Activated T-cell treated with anti-CD3 and anti-CD28 coated beads, Interleukin-2, amount 50 U/mL, for 4 hours (primary cell): ENCODE data around the gene SULT1C2. TPM values are rescaled to one million over a fixed set of nuclear protein-coding genes. Genes with fewer than 3 reads are reported as not detected.

Experiments used
- ATAC-seq, 2 donors: fragments of 200-7000 bp; cut with Tn5 transposase; one replicate each; pipeline ENCODE4 v1.10.0; 2021
- DNase-seq: peaks from one replicate; pipeline ENCODE4 v3.0.0-alpha.2; 2020
- H3K27me3 Mint-ChIP-seq: one replicate; pipeline ENCODE4 v1.8.0; 2021; ENCODE audit warnings: low read depth, mixed read lengths
- H3K36me3 Mint-ChIP-seq: one replicate; pipeline ENCODE4 v1.8.0; 2022; ENCODE audit warnings: mixed read lengths; ENCODE audit not compliant: insufficient read depth
- H3K4me1 Mint-ChIP-seq: one replicate; pipeline ENCODE4 v1.8.0; 2021; ENCODE audit warnings: low read depth, mixed read lengths
- H3K4me3 Mint-ChIP-seq: one replicate; pipeline ENCODE4 v1.8.0; 2021; ENCODE audit warnings: mild to moderate bottlenecking, moderate library complexity, mixed read lengths
- H3K9me3 Mint-ChIP-seq: one replicate; pipeline ENCODE4 v1.8.0; 2021; ENCODE audit warnings: mixed read lengths
- total RNA-seq, 3 donors: library from RNA; stranded (reverse); gene quantifications; one replicate each; pipeline ENCODE4 v1.2.1, GENCODE V29; 2021

The SULT1C2 gene
- total RNA-seq: not detected

GRCh38 chr2:108288534-108289106, at the start of gene SULT1C2:
Gene SULT1C2 (plus strand): TSS chr2:108288895. CDS start chr2:108293668, 4,773 bp downstream.
- DNase-seq (no peak), ATAC-seq (no peak)
- H3K4me1 Mint-ChIP-seq: no peaks in the 10 kb centered on the region
- no peaks in the 10 kb centered on the region for H3K9me3 Mint-ChIP-seq
- H3K27me3 Mint-ChIP-seq: no peaks in the 10 kb centered on the region
- H3K4me3 Mint-ChIP-seq: no peak within 1 kb of the TSS
- no peaks in the 10 kb centered on the region for H3K36me3 Mint-ChIP-seq

DNA sequence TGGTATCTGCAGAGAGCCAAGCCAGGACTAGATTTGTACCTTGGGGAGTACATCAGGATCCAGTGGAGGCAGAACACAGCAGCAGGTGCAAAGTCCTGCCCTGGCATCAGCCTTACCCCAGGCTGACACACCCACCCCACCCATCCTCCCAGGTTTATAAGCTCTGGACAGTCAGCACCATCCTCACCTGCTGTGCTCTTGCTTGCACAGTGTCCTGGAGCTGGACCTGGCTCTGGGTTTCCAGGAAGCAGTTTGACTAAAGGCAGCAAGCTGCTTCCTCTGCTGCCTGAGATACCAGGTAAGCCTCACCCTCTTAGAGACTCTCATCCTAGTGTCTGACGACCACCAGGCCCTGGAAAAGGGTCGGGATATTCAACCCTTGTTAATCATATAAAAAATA, 48.9 kb upstream of the SULT1C2 start, which contains the start of gene SULT1C3:
Gene SULT1C3 (plus strand): TSS at position 183 of the 400 bp plus-strand sequence. CDS start 7,227 bp downstream, outside the sequence.
- Mint-ChIP-seq H3K36me3 (no peaks in the 10 kb centered on the region), H3K9me3 (peaks cover 7% of the 10 kb centered on the region), H3K4me3 (no peak within 1 kb of the TSS), H3K27me3 (peaks cover 3% of the 10 kb centered on the region), H3K4me1 (no peaks in the 10 kb centered on the region)
- no peak for DNase-seq
- no peak for ATAC-seq

- DNase-seq (no peak), ATAC-seq (no peak)
- H3K27me3 Mint-ChIP-seq: peaks cover 3% of the 10 kb centered on the region
- no peaks in the 10 kb centered on the region for H3K36me3 Mint-ChIP-seq
- no peak overlapping the region for H3K4me3 Mint-ChIP-seq
- peaks cover 10% of the 10 kb centered on the region for H3K9me3 Mint-ChIP-seq
- no peaks in the 10 kb centered on the region for H3K4me1 Mint-ChIP-seq
These were observed 47.7 kb upstream of the SULT1C2 start for GRCh38 chr2:108240966-108241365.

DNA sequence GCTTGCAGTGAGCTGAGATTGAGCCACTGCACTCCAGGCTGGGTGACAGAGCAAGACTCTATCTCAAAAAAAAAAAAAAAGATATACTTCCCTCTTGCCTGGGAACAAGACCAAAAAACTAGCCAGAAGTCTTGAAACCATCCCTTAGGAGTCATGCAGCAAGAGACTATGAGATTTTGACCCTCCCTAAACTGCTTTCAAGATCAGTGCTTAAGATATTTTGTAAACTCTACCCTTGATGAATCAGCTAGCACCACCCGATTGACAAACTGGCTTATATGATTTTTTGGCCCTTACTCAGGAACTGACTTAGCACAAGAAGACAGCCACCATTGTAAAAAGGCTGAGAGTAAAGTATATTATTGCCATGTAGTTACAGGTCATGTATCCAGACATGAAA, 45.1 kb upstream of the SULT1C2 start:
- Mint-ChIP-seq H3K27me3 (peaks cover 5% of the 10 kb centered on the region), H3K4me1 (no peaks in the 10 kb centered on the region), H3K9me3 (peaks cover 3% of the 10 kb centered on the region), H3K4me3 (no peak overlapping the region), H3K36me3 (no peaks in the 10 kb centered on the region)
- no peak for ATAC-seq
- DNase-seq: no peak

- ATAC-seq (no peak), DNase-seq (no peak)
- peaks cover 3% of the 10 kb centered on the region for H3K9me3 Mint-ChIP-seq
- no peaks in the 10 kb centered on the region for H3K4me1 Mint-ChIP-seq
- peaks cover 5% of the 10 kb centered on the region for H3K27me3 Mint-ChIP-seq
- H3K4me3 Mint-ChIP-seq: no peak overlapping the region
- no peaks in the 10 kb centered on the region for H3K36me3 Mint-ChIP-seq
These were observed 43.9 kb upstream of the SULT1C2 start for GRCh38 chr2:108244667-108245414.

DNA sequence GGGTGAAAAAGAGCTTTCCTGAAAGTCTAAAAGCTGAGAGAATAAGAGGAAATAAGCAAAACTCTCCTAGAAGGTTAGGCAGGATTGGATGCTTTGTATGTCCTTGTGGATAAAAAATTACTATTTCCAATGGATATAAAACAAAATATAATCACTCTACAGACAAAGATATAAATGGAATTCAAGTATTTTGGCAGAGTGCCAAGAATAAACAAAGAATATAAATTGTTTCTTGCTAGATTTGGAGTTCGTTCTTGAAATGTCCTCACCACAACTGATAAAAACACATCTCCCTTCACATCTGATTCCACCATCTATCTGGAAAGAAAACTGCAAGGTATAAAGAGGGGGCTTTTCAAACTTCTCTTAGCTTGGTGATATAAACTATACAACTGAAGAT, 35.6 kb upstream of the SULT1C2 start:
- ATAC-seq: no peak
- Mint-ChIP-seq H3K27me3 (peaks cover 12% of the 10 kb centered on the region), H3K36me3 (no peaks in the 10 kb centered on the region), H3K4me1 (no peaks in the 10 kb centered on the region), H3K4me3 (no peak overlapping the region), H3K9me3 (no peaks in the 10 kb centered on the region)
- no peak for DNase-seq

GRCh38 chr2:108257757-108258331, 30.9 kb upstream of the SULT1C2 start:
- Mint-ChIP-seq H3K4me3 (no peak overlapping the region), H3K36me3 (no peaks in the 10 kb centered on the region), H3K9me3 (no peaks in the 10 kb centered on the region), H3K4me1 (no peaks in the 10 kb centered on the region), H3K27me3 (peaks cover 12% of the 10 kb centered on the region)
- DNase-seq: no peak
- ATAC-seq: no peak

DNA sequence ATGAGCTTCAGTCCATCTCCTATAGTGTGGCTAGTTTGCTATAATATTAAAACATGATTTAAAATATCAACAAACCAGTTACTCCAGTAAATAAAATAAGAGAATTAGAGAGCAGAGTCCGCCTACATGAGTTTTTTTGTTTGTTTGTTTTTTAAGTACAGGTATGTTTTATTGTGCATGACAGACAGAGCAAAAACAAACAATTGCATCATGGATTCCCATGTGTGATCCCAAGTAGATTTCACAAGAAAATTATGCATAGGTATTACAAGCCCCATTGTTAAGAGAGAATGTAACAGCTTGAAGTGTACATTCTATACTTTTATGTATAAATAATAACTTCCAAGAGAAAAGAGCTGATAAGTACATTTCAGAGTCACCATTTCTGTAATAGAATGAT, 27.9 kb upstream of the SULT1C2 start:
- no peak for ATAC-seq
- H3K36me3 Mint-ChIP-seq: no peaks in the 10 kb centered on the region
- H3K9me3 Mint-ChIP-seq: no peaks in the 10 kb centered on the region
- peaks cover 6% of the 10 kb centered on the region for H3K27me3 Mint-ChIP-seq
- no peak for DNase-seq
- H3K4me3 Mint-ChIP-seq: no peak overlapping the region
- no peaks in the 10 kb centered on the region for H3K4me1 Mint-ChIP-seq

DNA sequence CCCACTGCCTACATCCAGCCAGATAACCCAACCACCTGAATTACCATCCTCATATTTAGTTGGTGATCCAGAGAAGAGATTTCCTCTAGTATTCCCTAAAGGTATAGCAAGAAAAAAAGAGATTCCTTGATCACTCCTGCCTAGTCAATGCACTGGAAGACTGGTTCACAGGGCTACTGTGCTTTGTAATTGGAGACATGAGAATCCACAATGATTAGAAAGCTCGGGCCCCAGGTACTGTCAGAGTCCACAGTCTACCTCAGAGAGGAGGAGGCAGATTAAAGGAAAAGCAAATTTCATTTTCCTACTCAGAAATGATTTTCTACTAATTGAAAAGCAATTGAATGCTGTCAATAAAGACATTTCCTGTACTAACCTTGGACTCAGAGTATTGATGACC, 26.7 kb upstream of the SULT1C2 start:
- Mint-ChIP-seq H3K4me3 (no peak overlapping the region), H3K9me3 (no peaks in the 10 kb centered on the region), H3K4me1 (no peaks in the 10 kb centered on the region), H3K27me3 (peaks cover 9% of the 10 kb centered on the region), H3K36me3 (no peaks in the 10 kb centered on the region)
- DNase-seq: no peak
- ATAC-seq: no peak

DNA sequence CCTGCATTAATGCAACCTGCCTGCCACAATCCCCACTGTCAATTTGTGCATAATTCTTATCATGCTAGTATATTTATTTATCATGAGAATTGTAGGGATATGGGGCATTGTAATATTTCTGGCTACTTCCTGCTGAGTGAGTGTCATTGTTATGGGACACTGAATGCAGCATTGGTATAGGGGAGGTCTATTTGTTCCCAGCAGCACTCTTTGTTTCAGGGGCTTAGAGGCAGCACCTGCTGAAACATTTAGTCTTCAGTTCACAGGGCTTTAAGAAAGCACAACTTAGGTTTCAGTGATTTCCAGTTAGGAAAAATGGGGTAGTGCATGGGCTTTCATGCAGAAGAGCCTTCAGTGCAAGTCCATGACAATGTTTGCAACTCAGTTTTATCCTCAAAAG, 25.3 kb upstream of the SULT1C2 start:
- H3K27me3 Mint-ChIP-seq: peaks cover 9% of the 10 kb centered on the region
- H3K36me3 Mint-ChIP-seq: no peaks in the 10 kb centered on the region
- DNase-seq (no peak), ATAC-seq (no peak)
- H3K4me3 Mint-ChIP-seq: no peak overlapping the region
- H3K9me3 Mint-ChIP-seq: no peaks in the 10 kb centered on the region
- no peaks in the 10 kb centered on the region for H3K4me1 Mint-ChIP-seq

DNA sequence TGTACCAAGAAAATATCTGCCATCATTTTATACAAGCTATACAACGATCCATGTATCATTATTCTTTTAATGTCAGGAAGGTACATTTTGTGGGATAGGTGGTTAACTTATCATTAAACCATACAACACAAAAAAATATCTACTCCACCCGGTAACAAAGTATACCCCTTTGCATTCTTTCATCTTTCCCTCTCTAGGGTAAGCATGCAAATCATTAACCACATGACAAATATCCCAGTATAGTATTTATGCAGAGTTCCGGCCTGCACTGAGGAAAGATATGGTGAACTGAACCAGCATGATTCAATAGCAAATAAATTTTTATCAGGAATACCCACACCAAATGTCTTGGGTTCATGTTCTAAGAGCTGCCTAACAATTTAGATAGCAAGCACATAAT, 22.5 kb upstream of the SULT1C2 start:
- H3K4me3 Mint-ChIP-seq: no peak overlapping the region
- ATAC-seq (no peak), DNase-seq (no peak)
- H3K4me1 Mint-ChIP-seq: no peaks in the 10 kb centered on the region
- no peaks in the 10 kb centered on the region for H3K9me3 Mint-ChIP-seq
- peaks cover 15% of the 10 kb centered on the region for H3K27me3 Mint-ChIP-seq
- H3K36me3 Mint-ChIP-seq: no peaks in the 10 kb centered on the region

GRCh38 chr2:108267101-108267500, 21.6 kb upstream of the SULT1C2 start:
- peaks cover 13% of the 10 kb centered on the region for H3K27me3 Mint-ChIP-seq
- no peaks in the 10 kb centered on the region for H3K36me3 Mint-ChIP-seq

GRCh38 chr2:108268001-108268400, 20.7 kb upstream of the SULT1C2 start:
- Mint-ChIP-seq H3K4me3 (no peak overlapping the region), H3K9me3 (no peaks in the 10 kb centered on the region), H3K4me1 (no peaks in the 10 kb centered on the region), H3K27me3 (peaks cover 13% of the 10 kb centered on the region), H3K36me3 (no peaks in the 10 kb centered on the region)
- DNase-seq (no peak), ATAC-seq (no peak)

More at GRCh38 chr2:108267101-108267500, 21.6 kb upstream of the SULT1C2 start:
- no peak overlapping the region for H3K4me3 Mint-ChIP-seq
- ATAC-seq (no peak), DNase-seq (no peak)
- no peaks in the 10 kb centered on the region for H3K9me3 Mint-ChIP-seq
- no peaks in the 10 kb centered on the region for H3K4me1 Mint-ChIP-seq

- H3K27me3 Mint-ChIP-seq: peaks cover 10% of the 10 kb centered on the region
- no peaks in the 10 kb centered on the region for H3K36me3 Mint-ChIP-seq
- ATAC-seq (no peak), DNase-seq (no peak)
- no peaks in the 10 kb centered on the region for H3K9me3 Mint-ChIP-seq
- H3K4me1 Mint-ChIP-seq: no peaks in the 10 kb centered on the region
- H3K4me3 Mint-ChIP-seq: no peak overlapping the region
These were observed 18.3 kb upstream of the SULT1C2 start for GRCh38 chr2:108270346-108270745.
